Neutrophil (primary cell): ENCODE results near the gene USP22.

Experiments used
- H3K27ac ChIP-seq: fragments of 200-600 bp; sonication (generic); 2 replicates; pipeline ENCODE4 v1.5.1; 2016; ENCODE audit warnings: mild to moderate bottlenecking, moderate library complexity
- H3K27me3 ChIP-seq: fragments of 200-600 bp; sonication (generic); 2 replicates; pipeline ENCODE4 v1.6.0; 2016; ENCODE audit warnings: mild to moderate bottlenecking
- H3K36me3 ChIP-seq: fragments of 200-600 bp; sonication (generic); 2 replicates; pipeline ENCODE4 v1.5.1; 2017
- H3K4me1 ChIP-seq, 2 experiments: fragments of 200-600 bp in 1 of 2; sonication (generic) in 1 of 2; 1 replicate in 1 of 2; 2 replicates in 1 of 2; pipeline versions ENCODE4 v1.5.1 to v1.6.1; 2013 to 2016; ENCODE audit warnings: low read depth in 1 of 2, low read length in 1 of 2, mild to moderate bottlenecking in 1 of 2, moderate library complexity in 1 of 2; ENCODE audit not compliant: control insufficient read depth in 1 of 2, insufficient read depth in 1 of 2
- H3K4me3 ChIP-seq, 2 experiments: fragments of 200-600 bp in 1 of 2; sonication (generic) in 1 of 2; 1 replicate in 1 of 2; 2 replicates in 1 of 2; pipeline ENCODE4 v1.5.1; 2013 to 2016; ENCODE audit warnings: low read depth in 1 of 2, low read length in 1 of 2, mild to moderate bottlenecking in 1 of 2, moderate library complexity in 1 of 2
- H3K9me3 ChIP-seq: fragments of 200-600 bp; sonication (generic); 2 replicates; pipeline ENCODE4 v1.5.1; 2016
- TF ChIP-seq, protein P1 (sequence below): fragments of 200-600 bp; sonication (generic); IDR thresholded peaks from 2 replicates; pipeline ENCODE4 v1.5.1; 2016; ENCODE audit warnings: antibody characterized with exemption

Gene USP22

DNA sequence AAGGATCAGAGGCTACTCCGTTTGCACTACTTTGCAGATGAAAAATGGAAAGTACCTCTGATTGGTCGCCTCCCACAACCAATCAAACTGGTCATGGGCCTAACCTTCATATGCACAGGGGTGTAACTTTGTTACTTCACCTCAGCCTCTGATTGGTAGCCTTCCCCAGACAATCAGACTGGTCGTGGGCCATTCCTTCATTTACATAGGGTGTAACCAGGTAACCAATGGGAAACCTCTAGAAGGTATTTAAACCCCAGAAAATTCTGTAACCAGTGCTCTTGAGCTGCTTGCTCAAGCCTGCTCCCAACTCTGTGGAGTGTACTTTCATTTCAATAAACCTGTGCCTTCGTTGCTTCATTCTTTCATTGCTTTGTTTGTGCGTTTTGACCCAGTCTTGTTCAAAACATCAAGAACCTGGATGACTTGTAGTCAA is 39.2 kb upstream of the USP22 start:
- H3K27ac ChIP-seq = no peak overlapping the region
- no peaks in the 10 kb centered on the region for H3K9me3 ChIP-seq
- H3K27me3 ChIP-seq = peaks cover 25% of the 10 kb centered on the region
- no peak overlapping the region for H3K4me3 ChIP-seq
- H3K4me1 ChIP-seq = no peaks in the 10 kb centered on the region
- no peaks in the 10 kb centered on the region for H3K36me3 ChIP-seq
- TF ChIP-seq, protein P1, sequence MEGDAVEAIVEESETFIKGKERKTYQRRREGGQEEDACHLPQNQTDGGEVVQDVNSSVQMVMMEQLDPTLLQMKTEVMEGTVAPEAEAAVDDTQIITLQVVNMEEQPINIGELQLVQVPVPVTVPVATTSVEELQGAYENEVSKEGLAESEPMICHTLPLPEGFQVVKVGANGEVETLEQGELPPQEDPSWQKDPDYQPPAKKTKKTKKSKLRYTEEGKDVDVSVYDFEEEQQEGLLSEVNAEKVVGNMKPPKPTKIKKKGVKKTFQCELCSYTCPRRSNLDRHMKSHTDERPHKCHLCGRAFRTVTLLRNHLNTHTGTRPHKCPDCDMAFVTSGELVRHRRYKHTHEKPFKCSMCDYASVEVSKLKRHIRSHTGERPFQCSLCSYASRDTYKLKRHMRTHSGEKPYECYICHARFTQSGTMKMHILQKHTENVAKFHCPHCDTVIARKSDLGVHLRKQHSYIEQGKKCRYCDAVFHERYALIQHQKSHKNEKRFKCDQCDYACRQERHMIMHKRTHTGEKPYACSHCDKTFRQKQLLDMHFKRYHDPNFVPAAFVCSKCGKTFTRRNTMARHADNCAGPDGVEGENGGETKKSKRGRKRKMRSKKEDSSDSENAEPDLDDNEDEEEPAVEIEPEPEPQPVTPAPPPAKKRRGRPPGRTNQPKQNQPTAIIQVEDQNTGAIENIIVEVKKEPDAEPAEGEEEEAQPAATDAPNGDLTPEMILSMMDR = no peak

- no peak overlapping the region for H3K27ac ChIP-seq
Observed at GRCh38 chr17:21079196-21079595, 36.4 kb upstream of the USP22 start.

GRCh38 chr17:21078016-21078780 is 35.4 kb upstream of the USP22 start:
- no peaks in the 10 kb centered on the region for H3K36me3 ChIP-seq
- TF ChIP-seq, protein P1 = no peak
- H3K9me3 ChIP-seq = no peaks in the 10 kb centered on the region
- H3K4me1 ChIP-seq = no peaks in the 10 kb centered on the region
- H3K27ac ChIP-seq = no peak overlapping the region
- H3K27me3 ChIP-seq = peaks cover 25% of the 10 kb centered on the region
- H3K4me3 ChIP-seq = no peak overlapping the region

More at GRCh38 chr17:21079196-21079595, 36.4 kb upstream of the USP22 start:
- Histone ChIP-seq H3K36me3 (no peaks in the 10 kb centered on the region), H3K27me3 (peaks cover 25% of the 10 kb centered on the region), H3K4me1 (no peaks in the 10 kb centered on the region), H3K4me3 (no peak overlapping the region), H3K9me3 (no peaks in the 10 kb centered on the region)
- TF ChIP-seq, protein P1 = no peak

- TF ChIP-seq, protein P1 = no peak
- no peak overlapping the region for H3K4me3 ChIP-seq
Observed at GRCh38 chr17:21077281-21077680, 34.5 kb upstream of the USP22 start.

GRCh38 chr17:21076242-21076641 is 33.4 kb upstream of the USP22 start:
- no peaks in the 10 kb centered on the region for H3K9me3 ChIP-seq
- no peak overlapping the region for H3K4me3 ChIP-seq

More at GRCh38 chr17:21077281-21077680, 34.5 kb upstream of the USP22 start:
- no peaks in the 10 kb centered on the region for H3K9me3 ChIP-seq
- no peaks in the 10 kb centered on the region for H3K4me1 ChIP-seq
- H3K27me3 ChIP-seq = peaks cover 25% of the 10 kb centered on the region
- H3K27ac ChIP-seq = no peak overlapping the region
- H3K36me3 ChIP-seq = no peaks in the 10 kb centered on the region

More at GRCh38 chr17:21076242-21076641, 33.4 kb upstream of the USP22 start:
- no peaks in the 10 kb centered on the region for H3K4me1 ChIP-seq
- H3K27ac ChIP-seq = no peak overlapping the region
- peaks cover 25% of the 10 kb centered on the region for H3K27me3 ChIP-seq
- TF ChIP-seq, protein P1 = no peak
- H3K36me3 ChIP-seq = no peaks in the 10 kb centered on the region
